Ishikawa (cell line): ENCODE results near the gene TNNI3K.

ENCODE experiments used
- CEBPB ChIP-seq: IDR thresholded peaks from 2 replicates; pipeline ENCODE4 v1.6.1; 2012
- EGR1 ChIP-seq: IDR thresholded peaks from 2 replicates; pipeline ENCODE4 v1.6.1; 2012
- EP300 ChIP-seq: IDR thresholded peaks from 2 replicates; pipeline ENCODE4 v1.6.1; 2012; ENCODE audit warnings: borderline replicate concordance
- FOXM1 ChIP-seq: IDR thresholded peaks from 2 replicates; pipeline ENCODE4 v1.6.1; 2012; ENCODE audit warnings: low read depth, borderline replicate concordance
- RAD21 ChIP-seq: IDR thresholded peaks from 2 replicates; pipeline ENCODE4 v1.6.1; 2012; ENCODE audit warnings: low read depth
- TAF1 ChIP-seq: IDR thresholded peaks from 2 replicates; pipeline ENCODE4 v1.6.1; 2012; ENCODE audit warnings: low read depth, mild to moderate bottlenecking
- TCF12 ChIP-seq: IDR thresholded peaks from 2 replicates; pipeline ENCODE4 v1.6.1; 2012; ENCODE audit warnings: low read depth
- TEAD4 ChIP-seq: IDR thresholded peaks from 2 replicates; pipeline ENCODE4 v1.6.1; 2012
- USF1 ChIP-seq: IDR thresholded peaks from 2 replicates; pipeline ENCODE4 v1.6.1; 2012
- YY1 ChIP-seq: IDR thresholded peaks from 2 replicates; pipeline ENCODE4 v1.6.1; 2012; ENCODE audit warnings: low read depth
- ZBTB7A ChIP-seq: IDR thresholded peaks from 2 replicates; pipeline ENCODE4 v1.6.1; 2012; ENCODE audit warnings: low read depth
- TF ChIP-seq, protein P1 (sequence below): IDR thresholded peaks from 2 replicates; pipeline ENCODE4 v1.6.1; 2012; ENCODE audit warnings: low read depth, mild to moderate bottlenecking
- TF ChIP-seq, protein P2 (sequence below): IDR thresholded peaks from 2 replicates; pipeline ENCODE4 v1.6.1; 2012

DNA sequence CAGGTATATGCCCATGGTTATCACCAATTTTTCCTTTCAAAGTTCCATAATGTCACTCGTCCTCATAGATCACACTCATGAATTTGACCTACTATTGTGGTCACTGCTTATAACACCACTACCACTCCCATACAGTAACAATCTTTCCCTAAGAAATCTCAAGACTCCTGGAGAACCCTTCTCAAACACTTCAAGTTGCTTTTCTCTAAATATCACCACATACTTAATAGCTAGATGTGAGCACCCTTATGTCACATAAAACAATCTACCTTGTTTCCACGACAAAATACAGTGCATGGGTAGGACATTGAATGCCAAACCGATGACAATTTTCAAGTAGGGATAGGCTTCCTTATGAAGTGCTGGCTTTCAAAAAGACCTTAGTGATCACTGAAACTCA lies 172.7 kb downstream of the TNNI3K start:
- no peak for TF ChIP-seq FOXM1
- TF ChIP-seq YY1: no peak
- no peak for TF ChIP-seq TAF1
- no peak for TF ChIP-seq EP300
- TF ChIP-seq RAD21: no peak
- TF ChIP-seq CEBPB: no peak
- TF ChIP-seq, protein P1, sequence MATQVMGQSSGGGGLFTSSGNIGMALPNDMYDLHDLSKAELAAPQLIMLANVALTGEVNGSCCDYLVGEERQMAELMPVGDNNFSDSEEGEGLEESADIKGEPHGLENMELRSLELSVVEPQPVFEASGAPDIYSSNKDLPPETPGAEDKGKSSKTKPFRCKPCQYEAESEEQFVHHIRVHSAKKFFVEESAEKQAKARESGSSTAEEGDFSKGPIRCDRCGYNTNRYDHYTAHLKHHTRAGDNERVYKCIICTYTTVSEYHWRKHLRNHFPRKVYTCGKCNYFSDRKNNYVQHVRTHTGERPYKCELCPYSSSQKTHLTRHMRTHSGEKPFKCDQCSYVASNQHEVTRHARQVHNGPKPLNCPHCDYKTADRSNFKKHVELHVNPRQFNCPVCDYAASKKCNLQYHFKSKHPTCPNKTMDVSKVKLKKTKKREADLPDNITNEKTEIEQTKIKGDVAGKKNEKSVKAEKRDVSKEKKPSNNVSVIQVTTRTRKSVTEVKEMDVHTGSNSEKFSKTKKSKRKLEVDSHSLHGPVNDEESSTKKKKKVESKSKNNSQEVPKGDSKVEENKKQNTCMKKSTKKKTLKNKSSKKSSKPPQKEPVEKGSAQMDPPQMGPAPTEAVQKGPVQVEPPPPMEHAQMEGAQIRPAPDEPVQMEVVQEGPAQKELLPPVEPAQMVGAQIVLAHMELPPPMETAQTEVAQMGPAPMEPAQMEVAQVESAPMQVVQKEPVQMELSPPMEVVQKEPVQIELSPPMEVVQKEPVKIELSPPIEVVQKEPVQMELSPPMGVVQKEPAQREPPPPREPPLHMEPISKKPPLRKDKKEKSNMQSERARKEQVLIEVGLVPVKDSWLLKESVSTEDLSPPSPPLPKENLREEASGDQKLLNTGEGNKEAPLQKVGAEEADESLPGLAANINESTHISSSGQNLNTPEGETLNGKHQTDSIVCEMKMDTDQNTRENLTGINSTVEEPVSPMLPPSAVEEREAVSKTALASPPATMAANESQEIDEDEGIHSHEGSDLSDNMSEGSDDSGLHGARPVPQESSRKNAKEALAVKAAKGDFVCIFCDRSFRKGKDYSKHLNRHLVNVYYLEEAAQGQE: no peak
- TF ChIP-seq, protein P2, sequence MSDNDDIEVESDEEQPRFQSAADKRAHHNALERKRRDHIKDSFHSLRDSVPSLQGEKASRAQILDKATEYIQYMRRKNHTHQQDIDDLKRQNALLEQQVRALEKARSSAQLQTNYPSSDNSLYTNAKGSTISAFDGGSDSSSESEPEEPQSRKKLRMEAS: no peak
- TF ChIP-seq EGR1: no peak
- no peak for TF ChIP-seq TEAD4
- no peak for TF ChIP-seq USF1
- no peak for TF ChIP-seq TCF12
- TF ChIP-seq ZBTB7A: no peak
